ENCODE results near the gene MTCH2. TPM values are rescaled to one million over a fixed set of nuclear protein-coding genes. Genes with fewer than 3 reads are reported as not detected.

MTCH2 gene
- polyA plus RNA-seq, 1 experiment: 104 TPM

- peaks cover 8% of the 10 kb centered on the region for H3K36me3 ChIP-seq (ENCODE audit: control insufficient read depth, insufficient read depth, low read length)
- no peak for TF ChIP-seq CTCF (IDR thresholded peaks at IDR 0.05; ENCODE audit: insufficient read depth, low read depth, low read length)
- H3K27me3 ChIP-seq (ENCODE audit: control insufficient read depth, insufficient read depth, low read length): no peaks in the 10 kb centered on the region
- CTCF ChIA-PET: interaction anchor here (5.8 kb wide), 1 partner anchor 14 kb away, joined by 26 read pairs; no protein-coding TSS in a partner anchor
- POLR2A ChIA-PET: no interaction called here
- no peak overlapping the region for H3K4me3 ChIP-seq (ENCODE audit: low read depth, low read length)
- no peak for DNase-seq (ENCODE audit: low read depth)
Measured at GRCh38 chr11:47631473-47631872, 10.9 kb downstream of the MTCH2 start.

- ChIA-PET POLR2A (no interaction called here), CTCF (interaction anchor here (1.2 to 5.8 kb wide), 2 partner anchors 8 to 10 kb away, joined by 4 to 26 read pairs; no protein-coding TSS in a partner anchor)
- DNase-seq (ENCODE audit: low read depth): no peak
- peaks cover 15% of the 10 kb centered on the region for H3K36me3 ChIP-seq (ENCODE audit: control insufficient read depth, insufficient read depth, low read length)
- no peak for TF ChIP-seq CTCF (IDR thresholded peaks at IDR 0.05; ENCODE audit: insufficient read depth, low read depth, low read length)
- H3K27me3 ChIP-seq (ENCODE audit: control insufficient read depth, insufficient read depth, low read length): no peaks in the 10 kb centered on the region
- H3K4me3 ChIP-seq (ENCODE audit: low read depth, low read length): no peak overlapping the region
Measured at GRCh38 chr11:47628026-47628425, 14.3 kb downstream of the MTCH2 start.

- H3K27me3 ChIP-seq (ENCODE audit: control insufficient read depth, insufficient read depth, low read length): no peaks in the 10 kb centered on the region
- DNase-seq (ENCODE audit: low read depth): no peak
- ChIA-PET CTCF (interaction anchor here (5.8 kb wide), 1 partner anchor 9 kb away, joined by 26 read pairs; no protein-coding TSS in a partner anchor), POLR2A (no interaction called here)
- no peak for TF ChIP-seq CTCF (IDR thresholded peaks at IDR 0.05; ENCODE audit: insufficient read depth, low read depth, low read length)
- no peak overlapping the region for H3K4me3 ChIP-seq (ENCODE audit: low read depth, low read length)
- H3K36me3 ChIP-seq (ENCODE audit: control insufficient read depth, insufficient read depth, low read length): peaks cover 19% of the 10 kb centered on the region
Measured at GRCh38 chr11:47626234-47626633, 16.1 kb downstream of the MTCH2 start.

GRCh38 chr11:47620836-47621378, 21.5 kb downstream of the MTCH2 start:
- no peaks in the 10 kb centered on the region for H3K27me3 ChIP-seq (ENCODE audit: control insufficient read depth, insufficient read depth, low read length)
- TF ChIP-seq CTCF (IDR thresholded peaks at IDR 0.05; ENCODE audit: insufficient read depth, low read depth, low read length): no peak
- no peak for DNase-seq (ENCODE audit: low read depth)
- no peak overlapping the region for H3K4me3 ChIP-seq (ENCODE audit: low read depth, low read length)
- ChIA-PET POLR2A (no interaction called here), CTCF (interaction anchor here (1.2 to 1.8 kb wide), 2 partner anchors 8 to 247 kb away, joined by 4 to 7 read pairs; no protein-coding TSS in a partner anchor)
- peaks cover 17% of the 10 kb centered on the region for H3K36me3 ChIP-seq (ENCODE audit: control insufficient read depth, insufficient read depth, low read length)

GRCh38 chr11:47617417-47617809, 24.9 kb downstream of the MTCH2 start:
- no peaks in the 10 kb centered on the region for H3K27me3 ChIP-seq (ENCODE audit: control insufficient read depth, insufficient read depth, low read length)
- ChIA-PET CTCF (interaction anchor here (0.6 to 3.1 kb wide), 20 partner anchors 10 to 402 kb away, joined by 3 to 26 read pairs (median 3); no protein-coding TSS in a partner anchor), POLR2A (interaction anchor here (0.5 kb wide), 1 partner anchor 16 kb away, joined by 3 read pairs; no protein-coding TSS in a partner anchor)
- peaks cover 8% of the 10 kb centered on the region for H3K36me3 ChIP-seq (ENCODE audit: control insufficient read depth, insufficient read depth, low read length)
- no peak for TF ChIP-seq CTCF (IDR thresholded peaks at IDR 0.05; ENCODE audit: insufficient read depth, low read depth, low read length)
- no peak overlapping the region for H3K4me3 ChIP-seq (ENCODE audit: low read depth, low read length)
- no peak for DNase-seq (ENCODE audit: low read depth)

All from BJ (cell line).